ENCODE measurements around the gene SNPH.
"Not testable (repeated sequence)": the region's sequence is repeated elsewhere in the genome, so short reads cannot be mapped to it uniquely, and the experiment has no call there.

The SNPH gene

DNA sequence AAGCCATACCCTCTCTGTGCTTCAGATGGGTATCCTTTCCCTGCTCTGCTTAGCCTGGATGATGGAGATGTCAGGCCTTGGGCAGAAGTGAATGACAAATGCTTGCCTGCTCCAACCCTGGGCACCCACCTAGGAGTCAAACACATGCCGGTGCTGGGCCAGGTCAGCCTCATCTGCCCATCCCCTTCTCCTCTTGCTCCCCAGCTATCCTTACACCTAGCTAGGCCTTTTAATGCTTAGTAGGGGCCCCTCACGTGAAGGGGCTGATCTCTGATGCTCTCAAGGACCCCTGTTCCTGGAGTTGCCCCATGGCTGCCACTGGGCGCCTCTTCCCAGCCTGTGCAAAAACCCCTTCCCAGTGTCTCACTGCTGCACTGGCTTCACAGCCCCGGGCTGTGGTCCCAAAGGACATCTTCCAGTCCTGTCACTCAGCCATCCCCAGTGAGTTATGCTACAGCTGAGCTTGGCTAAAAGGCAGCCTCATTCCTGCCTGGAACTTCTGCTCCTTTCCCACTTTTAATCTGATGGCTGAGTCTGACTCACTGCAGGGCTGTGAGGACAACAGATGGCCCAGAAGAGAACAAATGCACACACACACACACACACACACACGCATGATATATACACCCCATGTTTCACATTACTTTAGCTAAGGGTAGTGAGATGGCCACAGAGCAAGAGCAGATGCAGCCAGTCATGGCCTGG is 75.6 kb downstream of the SNPH start:
- no peak for DNase-seq (ENCODE audit: low spot score)

DNA sequence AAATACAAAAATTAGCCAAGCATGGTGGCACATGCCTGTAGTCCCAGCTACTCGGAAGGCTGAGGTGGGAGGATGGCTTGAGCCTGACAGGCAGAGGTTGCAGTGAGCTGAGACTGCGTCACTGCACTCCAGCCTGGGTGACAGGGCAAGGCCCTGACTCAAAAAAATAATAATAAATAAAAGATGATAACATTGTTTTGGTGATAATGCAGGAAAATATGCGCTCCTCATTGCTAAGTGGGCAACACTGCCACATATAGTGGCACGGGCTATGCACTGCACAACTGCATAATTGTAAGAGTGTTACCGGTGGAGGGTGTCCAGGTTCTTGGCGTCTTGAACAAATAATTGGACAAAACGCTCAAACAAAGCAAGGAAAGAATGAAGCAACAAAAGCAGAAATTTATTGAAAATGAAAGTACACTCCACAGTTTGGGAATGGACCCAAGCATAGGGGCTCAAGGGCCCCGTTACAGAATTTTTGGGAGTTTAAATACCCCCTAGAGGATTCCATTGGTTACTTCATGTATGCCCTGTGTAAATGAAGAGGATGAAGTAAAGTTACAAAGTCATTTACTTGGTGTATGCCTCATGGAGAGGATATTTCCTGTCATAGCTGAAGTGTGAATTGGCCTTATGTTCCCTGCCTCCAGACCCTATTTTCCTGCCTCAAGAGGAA is 77.5 kb downstream of the SNPH start:
- not testable (repeated sequence) for DNase-seq (ENCODE audit: low spot score)

DNA sequence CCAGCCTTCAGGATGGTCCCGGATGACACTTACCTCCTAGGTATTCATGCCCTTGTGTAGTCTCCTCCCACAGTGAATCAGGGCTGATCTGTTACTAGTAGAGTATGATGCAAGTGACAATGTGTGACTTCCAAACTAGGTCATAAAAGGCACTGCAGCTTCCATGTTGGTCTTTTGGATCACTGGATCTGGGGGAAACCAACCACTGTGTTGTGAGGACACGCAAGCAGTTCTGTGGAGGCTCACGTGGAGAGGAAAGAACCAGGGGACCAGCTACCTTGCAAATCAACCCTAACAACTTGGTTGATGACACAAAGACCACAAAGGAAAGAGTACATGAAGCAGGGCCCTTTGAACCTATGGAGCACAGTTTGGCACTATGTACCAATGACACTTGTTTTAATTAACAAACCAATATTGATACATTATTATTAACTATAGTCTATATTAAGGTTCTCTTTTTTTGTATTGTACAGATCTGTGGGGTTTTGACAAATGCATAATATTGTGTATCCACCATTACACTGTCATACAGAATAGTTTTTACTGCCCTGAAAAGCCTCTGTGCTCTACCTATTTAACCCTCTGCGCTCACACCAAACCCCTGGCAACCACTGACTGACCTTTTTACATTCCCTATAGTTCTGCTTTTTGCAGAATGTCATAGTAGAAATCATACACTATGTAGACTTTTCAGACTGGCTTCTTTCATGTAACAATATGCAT is 79.1 kb downstream of the SNPH start:
- no peak for DNase-seq (ENCODE audit: low spot score)

DNA sequence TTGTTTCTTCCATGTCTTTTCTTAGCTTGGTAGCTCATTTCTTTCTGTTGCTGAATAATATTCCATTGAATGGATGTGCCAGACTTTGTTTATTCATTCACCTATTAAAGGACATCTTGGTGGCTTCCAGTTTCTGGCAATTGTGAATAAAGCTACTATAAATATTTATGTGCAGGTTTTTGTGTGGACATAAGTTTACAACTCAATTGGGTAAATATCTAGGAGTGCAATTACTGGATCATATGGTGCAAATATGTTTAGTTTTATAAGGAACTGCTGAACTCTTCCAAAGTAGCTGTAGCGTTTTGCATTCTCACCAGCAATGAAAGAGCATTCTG is 79.6 kb downstream of the SNPH start:
- no peak for DNase-seq (ENCODE audit: low spot score)

DNA sequence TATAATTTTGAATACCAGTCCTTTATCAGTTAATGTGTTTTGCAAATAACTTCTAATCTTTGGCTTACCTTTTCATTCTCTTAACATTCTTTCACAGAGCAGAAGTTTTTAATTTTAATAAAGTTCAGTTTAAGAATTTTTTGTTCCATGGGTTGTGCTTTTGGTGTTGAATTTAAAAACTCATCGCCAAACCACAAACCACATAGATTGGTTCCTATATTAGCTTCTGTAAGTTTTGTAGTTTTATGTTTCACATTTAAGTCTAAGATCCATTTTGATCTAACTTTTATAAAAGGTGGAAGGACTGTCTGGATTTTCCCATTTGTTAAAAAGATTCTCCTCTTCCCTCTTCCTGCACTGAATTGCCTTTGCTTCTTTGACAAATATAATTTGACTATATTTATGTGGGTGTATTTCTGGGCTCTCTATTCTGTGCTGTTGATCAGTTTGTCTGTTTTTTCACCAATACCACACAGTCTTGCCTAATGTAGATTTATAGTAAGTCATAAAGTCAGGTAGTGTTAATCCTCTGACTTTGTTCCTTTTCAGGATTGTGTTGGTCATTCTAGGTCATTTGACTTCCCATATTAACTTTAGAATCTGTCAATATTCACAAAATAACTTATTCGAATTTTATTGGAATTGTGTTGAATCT is 80.3 kb downstream of the SNPH start:
- no peak for DNase-seq (ENCODE audit: low spot score)

DNA sequence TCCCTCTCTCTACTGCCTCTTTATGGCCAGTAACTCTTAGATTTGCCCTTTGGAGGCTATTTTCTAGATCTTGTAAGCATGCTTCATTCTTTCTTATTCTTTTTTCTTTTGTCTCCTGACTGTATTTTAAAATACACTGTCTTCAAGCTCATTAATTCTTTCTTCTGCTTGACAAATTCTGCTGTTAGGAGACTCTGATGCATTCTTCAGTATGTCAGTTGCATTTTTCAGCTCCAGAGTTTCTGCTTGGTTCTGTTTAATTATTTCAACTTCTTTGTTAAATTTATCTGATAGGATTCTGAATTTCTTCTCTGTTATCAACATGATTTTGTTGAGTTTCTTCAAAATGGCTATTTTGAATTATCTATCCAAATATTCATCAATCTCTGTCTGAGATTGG is 87.9 kb downstream of the SNPH start:
- no peak for DNase-seq (ENCODE audit: low spot score)

DNA sequence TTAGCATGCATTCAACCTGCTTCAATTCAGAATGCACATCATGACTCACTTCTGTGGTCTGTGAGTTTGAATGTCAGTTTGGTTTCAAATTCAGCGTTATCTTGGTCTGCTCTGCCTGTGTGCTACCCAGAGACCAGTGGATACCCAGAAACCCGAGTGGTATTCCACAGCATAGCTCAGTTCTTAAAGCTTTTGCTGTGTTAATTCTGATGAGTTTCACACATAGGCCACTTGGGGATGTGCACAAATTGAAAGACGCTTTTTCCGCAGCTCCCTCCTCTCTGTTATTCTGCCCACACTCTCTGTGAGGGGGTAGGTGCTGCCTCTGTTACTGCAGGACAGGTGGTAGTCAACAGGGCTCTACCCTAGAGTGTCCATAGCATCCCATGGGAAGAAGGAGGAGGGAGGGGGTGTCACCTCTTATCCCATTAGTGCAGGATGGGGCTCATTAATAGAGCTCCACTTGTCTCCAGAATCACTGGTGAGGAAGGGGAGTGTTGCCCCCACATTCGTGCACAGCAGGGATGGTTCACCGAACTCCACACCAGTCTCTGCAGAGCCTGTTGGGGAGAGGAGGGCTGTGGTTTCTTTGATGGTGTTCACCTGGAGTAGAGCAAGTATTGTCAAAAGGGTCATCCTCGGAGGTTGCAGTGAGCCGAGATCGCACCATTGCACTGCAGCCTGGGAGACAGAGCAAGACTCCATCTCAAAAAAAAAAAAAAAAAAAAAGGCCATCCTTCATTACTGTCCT is 92.0 kb downstream of the SNPH start:
- DNase-seq (ENCODE audit: low spot score): no peak

All from left forelimb (tissue), 1 donor.